Medulla oblongata (tissue), 1 donor: ENCODE results near the gene ASRGL1.

Experiments used
- DNase-seq: peaks from one replicate; pipeline ENCODE4 v3.0.0-alpha.2; 2015; ENCODE audit errors: extremely low spot score

The ASRGL1 gene

DNA sequence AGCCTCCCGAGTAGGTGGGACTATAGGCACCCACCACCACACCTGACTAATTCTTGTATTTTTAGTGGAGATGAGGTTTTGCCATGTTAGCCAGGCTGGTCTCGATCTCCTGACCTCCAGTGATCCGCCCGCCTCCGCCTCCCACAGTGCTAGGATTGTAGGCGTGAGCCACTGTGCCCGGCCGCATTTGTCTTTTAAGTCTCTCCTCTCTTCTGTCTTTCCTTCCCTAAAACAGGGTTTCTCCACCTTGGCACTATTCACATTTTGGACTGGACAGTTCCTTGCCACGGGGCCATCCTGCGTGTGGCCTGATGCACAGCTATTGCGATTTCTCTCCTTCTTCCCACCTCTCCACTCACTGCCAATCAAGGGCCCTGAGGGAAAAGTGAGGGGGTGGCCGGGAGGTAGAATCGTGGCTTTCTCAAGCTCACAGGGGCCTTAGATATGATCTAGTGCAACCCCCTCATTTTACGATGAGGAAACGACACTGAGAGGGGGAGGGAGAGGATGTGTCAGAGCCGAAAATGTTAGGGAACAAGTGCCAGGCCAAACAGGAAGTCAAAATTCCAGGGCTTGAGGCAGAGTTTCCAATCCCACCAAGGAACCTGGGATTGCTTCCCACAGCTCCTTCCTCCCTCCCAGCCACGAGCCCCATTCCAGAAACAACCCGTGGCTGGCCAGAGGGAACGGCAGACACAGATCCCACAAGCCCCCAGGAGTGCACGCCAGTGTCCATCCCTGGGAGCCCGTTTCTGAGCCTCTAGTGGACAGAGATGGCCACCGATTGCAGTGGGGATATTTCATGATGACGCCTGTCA, 102.7 kb downstream of the ASRGL1 start:
- DNase-seq: peak; percentile 25
